Neuronal stem cell (in vitro differentiated cells): ENCODE measurements around the gene RAB3C.

Experiments
- DNase-seq: peaks from one replicate; pipeline ENCODE4 v3.0.0-alpha.2; 2013; ENCODE audit warnings: low spot score
- H2AFZ ChIP-seq: one replicate; pipeline ENCODE4 v1.6.1; 2013; ENCODE audit warnings: mild to moderate bottlenecking, low read length, inconsistent platforms
- H2AK5ac ChIP-seq: 2 replicates; pipeline ENCODE4 v1.6.1; 2013; ENCODE audit warnings: low read depth, mild to moderate bottlenecking, inconsistent platforms, low read length, moderate library complexity, mixed read lengths
- H2BK120ac ChIP-seq: 2 replicates; pipeline ENCODE4 v1.6.1; 2013; ENCODE audit warnings: low read depth, mild to moderate bottlenecking, inconsistent platforms, low read length, moderate library complexity, mixed read lengths
- H2BK12ac ChIP-seq: one replicate; pipeline ENCODE4 v1.6.1; 2013; ENCODE audit warnings: low read length, inconsistent platforms
- H2BK15ac ChIP-seq: 2 replicates; pipeline ENCODE4 v1.6.1; 2013; ENCODE audit warnings: mild to moderate bottlenecking, low read length, inconsistent platforms, mixed read lengths
- H2BK5ac ChIP-seq: one replicate; pipeline ENCODE4 v1.6.1; 2013; ENCODE audit warnings: inconsistent platforms, mild to moderate bottlenecking, low read length, moderate library complexity
- H3K14ac ChIP-seq: one replicate; pipeline ENCODE4 v1.6.1; 2013; ENCODE audit warnings: low read length, inconsistent platforms
- H3K18ac ChIP-seq: 2 replicates; pipeline ENCODE4 v1.6.1; 2013; ENCODE audit warnings: low read length, inconsistent platforms
- H3K23ac ChIP-seq: 2 replicates; pipeline ENCODE4 v1.6.1; 2013; ENCODE audit warnings: low read depth, mild to moderate bottlenecking, mixed read lengths, low read length, inconsistent platforms; ENCODE audit not compliant: poor library complexity
- H3K27ac ChIP-seq: replicated peaks from 3 replicates; pipeline ENCODE4 v1.5.1; 2013; ENCODE audit warnings: low read length, inconsistent platforms
- H3K27me3 ChIP-seq, 3 experiments: 2 replicates each; pipeline ENCODE4 v1.6.1; 2013; ENCODE audit warnings: low read length in 3 of 3, mild to moderate bottlenecking in 2 of 3, inconsistent platforms in 1 of 3, low read depth in 1 of 3, mixed read lengths in 1 of 3, moderate library complexity in 1 of 3; ENCODE audit not compliant: control insufficient read depth in 3 of 3, insufficient read depth in 3 of 3
- H3K36me3 ChIP-seq, 2 donors: replicated peaks in 1 of 2; 2 replicates each; pipeline ENCODE4 v1.6.1; 2013; ENCODE audit warnings: low read length in 2 of 2; ENCODE audit not compliant: control insufficient read depth in 2 of 2, insufficient read depth in 2 of 2
- H3K4ac ChIP-seq: 2 replicates; pipeline ENCODE4 v1.6.1; 2013; ENCODE audit warnings: inconsistent platforms, mild to moderate bottlenecking, low read length, moderate library complexity
- H3K4me1 ChIP-seq, 2 donors: 1 replicate in 1 of 2; 2 replicates in 1 of 2; pipeline ENCODE4 v1.6.1; 2013; ENCODE audit warnings: low read length in 2 of 2, low read depth in 1 of 2; ENCODE audit not compliant: control insufficient read depth in 2 of 2, insufficient read depth in 1 of 2
- H3K4me2 ChIP-seq: one replicate; pipeline ENCODE4 v1.6.1; 2013; ENCODE audit warnings: mild to moderate bottlenecking, low read length, inconsistent platforms; ENCODE audit not compliant: insufficient read depth, poor library complexity, severe bottlenecking
- H3K4me3 ChIP-seq, 2 donors: 2 replicates each; pipeline ENCODE4 v1.5.1; 2013; ENCODE audit warnings: low read length in 2 of 2, mild to moderate bottlenecking in 2 of 2, inconsistent platforms in 1 of 2, moderate library complexity in 1 of 2
- H3K79me1 ChIP-seq: one replicate; pipeline ENCODE4 v1.6.1; 2013; ENCODE audit warnings: low read depth, mild to moderate bottlenecking, inconsistent platforms, low read length, moderate library complexity
- H3K9ac ChIP-seq: one replicate; pipeline ENCODE4 v1.6.1; 2013; ENCODE audit warnings: mild to moderate bottlenecking, low read depth, low read length, inconsistent platforms; ENCODE audit not compliant: poor library complexity
- H3K9me3 ChIP-seq, 2 donors: replicated peaks in 1 of 2; 2 replicates each; pipeline versions ENCODE3 to v1.6.1; 2013; ENCODE audit warnings: low read length in 2 of 2, mild to moderate bottlenecking in 2 of 2, inconsistent platforms in 1 of 2, low read depth in 1 of 2, mixed read lengths in 1 of 2, moderate library complexity in 1 of 2; ENCODE audit not compliant: control insufficient read depth in 2 of 2, insufficient read depth in 1 of 2
- H4K8ac ChIP-seq: one replicate; pipeline ENCODE4 v1.6.1; 2013; ENCODE audit warnings: low read depth, mild to moderate bottlenecking, inconsistent platforms, low read length, moderate library complexity
- H4K91ac ChIP-seq: one replicate; pipeline ENCODE4 v1.6.1; 2013; ENCODE audit warnings: low read length, low read depth, mild to moderate bottlenecking, inconsistent platforms; ENCODE audit not compliant: poor library complexity
- WGBS, 2 donors: extraction: QIAGEN DNeasy Blood & Tissue Kit; methylation state at CpG; one replicate each; pipeline ENCODE4 v1.1.7; 2013; ENCODE audit warnings: missing lambda C conversion rate in 2 of 2, mixed read lengths in 1 of 2; ENCODE audit not compliant: insufficient read length in 2 of 2, insufficient replicate concordance in 1 of 2; ENCODE audit errors: extremely low coverage in 2 of 2; 5-methylcytosine and 5-hydroxymethylcytosine counted together

RAB3C gene

GRCh38 chr5:58666141-58666540, 83.3 kb downstream of the RAB3C start:
- Histone ChIP-seq H3K79me1 (no peaks in the 10 kb centered on the region), H3K27ac (no peak overlapping the region)

DNA sequence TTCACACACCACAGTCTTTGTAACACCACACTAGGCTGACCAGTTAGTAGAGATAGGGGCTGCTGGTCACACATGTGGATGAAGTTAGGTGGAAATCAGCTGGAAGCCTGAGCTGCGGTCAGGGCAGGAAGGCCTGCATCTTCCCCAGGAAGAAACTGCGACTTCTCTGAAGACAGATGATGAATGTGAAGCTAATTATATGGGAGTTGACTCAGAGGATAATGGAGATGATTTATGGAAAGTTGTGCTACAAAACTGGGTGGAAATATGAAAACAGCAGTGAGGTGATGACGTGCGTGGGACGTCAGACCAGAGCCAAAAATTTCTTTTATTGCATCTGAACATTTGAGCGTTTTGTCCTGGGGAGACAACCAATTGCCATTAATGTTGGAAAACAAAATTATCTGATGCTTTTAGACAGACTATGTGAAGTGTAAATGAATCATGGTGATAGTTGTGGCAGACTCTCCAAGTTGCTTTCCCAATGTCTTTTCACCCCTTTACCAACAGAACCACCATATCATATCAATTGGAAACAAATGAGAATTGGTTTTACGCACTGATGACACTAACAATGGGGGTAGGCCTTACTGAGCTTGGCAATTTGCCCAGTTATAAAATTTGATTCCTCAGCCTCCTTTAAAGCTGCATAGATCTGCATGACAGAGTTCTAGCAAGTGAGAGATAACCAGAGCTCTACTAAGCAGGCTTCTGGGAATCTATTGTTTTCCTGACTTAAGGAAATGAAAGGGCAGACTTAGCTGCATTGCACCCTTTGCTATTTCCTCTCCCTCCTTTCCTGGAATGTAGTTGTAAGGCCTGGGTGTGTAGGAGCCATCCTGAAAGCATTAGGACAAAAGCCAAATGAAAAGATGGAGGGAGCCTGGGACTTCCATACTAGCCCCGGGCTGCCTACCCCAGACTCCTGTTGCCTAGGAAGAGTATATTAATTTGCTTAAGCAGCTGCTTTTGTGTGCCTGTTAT, 84.0 kb downstream of the RAB3C start:
- Histone ChIP-seq H2BK120ac (no peak overlapping the region), H3K9me3 (peaks cover 0 to 4% of the 10 kb centered on the region in 2 donors), H3K4ac (no peak overlapping the region), H4K91ac (no peak overlapping the region), H2BK5ac (no peak overlapping the region), H2BK12ac (no peak overlapping the region), H3K36me3 (no peaks in the 10 kb centered on the region), H2AFZ (peak overlapping the region; percentile 85), H3K4me3 (no peak overlapping the region), H3K23ac (no peak overlapping the region), H2AK5ac (no peak overlapping the region), H3K79me1 (no peaks in the 10 kb centered on the region), H3K27ac (no peak overlapping the region), H3K18ac (no peak overlapping the region), H3K14ac (no peak overlapping the region), H3K4me1 (peaks cover 2 to 10% of the 10 kb centered on the region in 2 donors), H4K8ac (no peak overlapping the region), H2BK15ac (no peak overlapping the region), H3K4me2 (no peak overlapping the region), H3K27me3 (no peaks in the 10 kb centered on the region), H3K9ac (no peak overlapping the region)
- no CpG with 5 or more reads among the region's 8 CpGs for WGBS, 2 donors
- DNase-seq = peak; percentile 1

More at GRCh38 chr5:58666141-58666540, 83.3 kb downstream of the RAB3C start:
- Histone ChIP-seq H3K4me1 (peaks cover 2 to 10% of the 10 kb centered on the region in 2 donors), H3K27me3 (no peaks in the 10 kb centered on the region), H3K9me3 (peaks cover 0 to 4% of the 10 kb centered on the region in 2 donors), H3K4me2 (no peak overlapping the region), H3K4me3 (no peak overlapping the region), H3K36me3 (no peaks in the 10 kb centered on the region), H4K91ac (no peak overlapping the region), H3K4ac (no peak overlapping the region), H3K9ac (no peak overlapping the region), H2BK12ac (no peak overlapping the region), H3K18ac (no peak overlapping the region), H2BK120ac (no peak overlapping the region), H3K23ac (no peak overlapping the region), H2AFZ (peak overlapping the region; percentile 85), H2BK15ac (no peak overlapping the region), H3K14ac (no peak overlapping the region), H2BK5ac (no peak overlapping the region), H2AK5ac (no peak overlapping the region), H4K8ac (no peak overlapping the region)
- no peak for DNase-seq
- WGBS, 2 donors = no CpG with 5 or more reads among the region's 1 CpG

GRCh38 chr5:58670582-58670981, 87.7 kb downstream of the RAB3C start:
- peaks cover 0 to 4% of the 10 kb centered on the region in 2 donors for H3K9me3 ChIP-seq

GRCh38 chr5:58671155-58671554, 88.3 kb downstream of the RAB3C start:
- Histone ChIP-seq H3K9me3 (peaks cover 0 to 4% of the 10 kb centered on the region in 2 donors), H3K4ac (no peak overlapping the region), H3K4me3 (no peak overlapping the region), H3K27ac (no peak overlapping the region), H3K4me1 (peaks cover 2 to 10% of the 10 kb centered on the region in 2 donors), H3K14ac (no peak overlapping the region), H2BK15ac (no peak overlapping the region), H3K36me3 (no peaks in the 10 kb centered on the region), H2AK5ac (no peak overlapping the region), H3K4me2 (no peak overlapping the region), H2BK5ac (no peak overlapping the region), H4K91ac (no peak overlapping the region), H4K8ac (no peak overlapping the region), H3K23ac (no peak overlapping the region), H3K18ac (no peak overlapping the region), H3K79me1 (no peaks in the 10 kb centered on the region), H2AFZ (no peak overlapping the region), H2BK120ac (no peak overlapping the region), H2BK12ac (no peak overlapping the region), H3K27me3 (no peaks in the 10 kb centered on the region), H3K9ac (no peak overlapping the region)
- no peak for DNase-seq
- no CpG with 5 or more reads among the region's 4 CpGs for WGBS, 2 donors

More at GRCh38 chr5:58670582-58670981, 87.7 kb downstream of the RAB3C start:
- no peaks in the 10 kb centered on the region for H3K36me3 ChIP-seq
- H3K18ac ChIP-seq = no peak overlapping the region
- no peak overlapping the region for H3K4ac ChIP-seq
- no peaks in the 10 kb centered on the region for H3K79me1 ChIP-seq
- H4K8ac ChIP-seq = no peak overlapping the region
- no peak overlapping the region for H4K91ac ChIP-seq
- no CpG with 5 or more reads among the region's 2 CpGs for WGBS, 2 donors
- no peak overlapping the region for H3K14ac ChIP-seq
- H2AK5ac ChIP-seq = no peak overlapping the region
- H2BK5ac ChIP-seq = no peak overlapping the region
- no peak overlapping the region for H3K27ac ChIP-seq
- no peak overlapping the region for H3K23ac ChIP-seq
- no peak overlapping the region for H3K4me3 ChIP-seq
- no peaks in the 10 kb centered on the region for H3K27me3 ChIP-seq
- H3K9ac ChIP-seq = no peak overlapping the region
- no peak overlapping the region for H2BK120ac ChIP-seq
- DNase-seq = no peak
- no peak overlapping the region for H2BK12ac ChIP-seq
- no peak overlapping the region for H3K4me2 ChIP-seq
- no peak overlapping the region for H2AFZ ChIP-seq
- H3K4me1 ChIP-seq = peaks cover 2 to 10% of the 10 kb centered on the region in 2 donors
- no peak overlapping the region for H2BK15ac ChIP-seq
